ENCODE data around the gene MORC2.

DNA sequence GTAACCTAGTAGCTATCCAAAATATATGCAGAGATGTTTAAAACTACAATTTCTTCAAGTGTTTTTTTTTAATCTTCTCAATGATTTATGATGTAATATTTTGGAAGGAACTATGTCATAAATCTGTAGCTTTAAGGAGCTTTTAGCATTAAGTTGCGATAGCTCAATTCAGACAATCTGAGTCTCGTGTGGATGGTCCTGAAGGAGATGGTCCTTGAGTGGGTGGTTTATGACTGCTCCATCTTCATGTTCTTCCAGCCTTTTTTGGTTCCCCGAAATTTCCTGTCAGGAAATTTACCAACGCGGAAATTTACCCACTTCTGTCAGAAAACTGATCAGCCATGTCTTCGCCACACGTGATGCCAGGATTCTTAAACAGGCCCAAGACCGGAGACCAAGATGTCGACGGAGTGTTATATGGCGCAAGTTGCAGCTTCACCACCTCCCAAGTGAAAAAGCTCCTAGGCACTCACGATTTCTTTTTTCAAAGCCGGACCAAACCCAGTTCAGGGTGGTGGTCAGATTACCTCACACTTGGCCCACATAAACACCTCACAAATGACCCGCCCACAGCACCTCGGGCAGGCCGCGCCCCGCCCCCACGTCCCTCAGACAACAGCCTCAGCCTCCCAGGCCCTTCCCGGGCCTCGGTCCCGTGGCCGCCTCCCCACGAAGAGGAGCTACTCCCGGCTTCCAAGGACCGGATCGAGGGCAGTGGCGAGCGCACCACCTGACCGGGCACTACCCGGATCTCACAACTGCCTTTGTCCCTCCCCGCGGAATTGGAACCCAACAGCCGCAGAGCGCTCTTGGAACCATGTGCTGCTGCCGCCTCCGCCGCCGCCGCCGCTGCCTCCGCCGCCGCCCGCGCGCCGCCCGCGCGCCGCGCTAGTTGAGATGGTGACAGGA lies at the start of gene MORC2:
- TF ChIP-seq POLR2A (IDR thresholded peaks at IDR 0.05) (no peak), CTCF (IDR thresholded peaks at IDR 0.05) (no peak)

Data from breast epithelium (tissue), 3 donors.